Kasumi-1 (cell line): Measurements from ENCODE around the gene PRKCH.

Experiments
- DNase-seq, 2 experiments: peaks; one replicate each; lab custom pipeline; 2025; lab: John Stamatoyannopoulos, UW

The PRKCH gene

GRCh38 chr14:61589691-61590581, 268.6 kb downstream of the PRKCH start:
- DNase-seq, result no peak

- peak in 1 of 2 experiments; percentile 8 for DNase-seq
Observed at GRCh38 chr14:61591862-61592261, 270.5 kb downstream of the PRKCH start.

- no peak for DNase-seq
Observed at GRCh38 chr14:61593330-61593729, 272.0 kb downstream of the PRKCH start.

GRCh38 chr14:61596990-61597389, 275.6 kb downstream of the PRKCH start:
- DNase-seq, result no peak

- DNase-seq, result no peak
Observed at GRCh38 chr14:61598980-61599379, 277.6 kb downstream of the PRKCH start.

- DNase-seq, result no peak
Observed at GRCh38 chr14:61599942-61600341, 278.6 kb downstream of the PRKCH start.
